Testis (tissue), 2 donors: ENCODE data around the gene TSG101.

Source experiments
- CTCF ChIP-seq, 3 experiments: fragments of 450-650 bp in 2 of 3; fragments of 200-600 bp in 1 of 3; sonication (generic) in 1 of 3; IDR thresholded peaks; one replicate each; pipeline ENCODE4 v1.5.1; 2016 to 2019; ENCODE audit warnings: antibody characterized with exemption in 3 of 3, mild to moderate bottlenecking in 2 of 3, moderate library complexity in 1 of 3
- POLR2A ChIP-seq: fragments of 450-650 bp; IDR thresholded peaks from one replicate; pipeline ENCODE4 v1.6.1; 2017; ENCODE audit warnings: antibody characterized with exemption, mild to moderate bottlenecking, moderate library complexity

- TF ChIP-seq POLR2A, result no peak
- TF ChIP-seq CTCF (IDR thresholded peaks at IDR 0.05), result no peak
Observed at GRCh38 chr11:18459634-18460033, 67.1 kb downstream of the TSG101 start.
